Measurements from ENCODE around the gene WNT5A.

WNT5A gene

GRCh38 chr3:55431041-55431440 lies 56.1 kb downstream of the WNT5A start:
- TF ChIP-seq CTCF (conservative IDR thresholded peaks at IDR 0.05), result no peak
- no peak overlapping the region for H3K27ac ChIP-seq

DNA sequence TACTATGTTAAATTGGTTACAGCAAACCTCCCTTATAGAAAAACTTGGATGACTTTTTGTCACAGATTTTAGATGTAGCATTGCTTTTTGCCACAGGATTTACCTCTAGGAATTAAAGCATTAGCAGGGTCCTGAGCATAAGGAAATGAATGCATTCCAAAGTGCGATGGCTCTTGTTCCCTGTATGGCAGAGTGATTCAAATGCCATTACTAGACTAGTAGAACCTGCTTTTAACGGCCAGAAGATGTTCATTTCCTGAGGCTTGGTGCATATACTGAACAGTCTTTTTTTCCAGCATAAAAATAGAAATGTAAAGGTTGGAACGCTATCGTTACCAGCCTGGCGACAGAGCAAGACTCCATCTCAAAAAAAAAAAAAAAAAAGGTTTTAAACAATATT lies 59.4 kb downstream of the WNT5A start:
- TF ChIP-seq CTCF (conservative IDR thresholded peaks at IDR 0.05), result no peak
- peak overlapping the region; percentile 67 for H3K27ac ChIP-seq

- no peak overlapping the region for H3K27ac ChIP-seq
- TF ChIP-seq CTCF (conservative IDR thresholded peaks at IDR 0.05), result no peak
These were observed 60.6 kb downstream of the WNT5A start for GRCh38 chr3:55426486-55426885.

GRCh38 chr3:55423782-55424181 lies 63.3 kb downstream of the WNT5A start:
- TF ChIP-seq CTCF (conservative IDR thresholded peaks at IDR 0.05), result no peak
- H3K27ac ChIP-seq, result no peak overlapping the region

GRCh38 chr3:55417211-55417610 lies 69.9 kb downstream of the WNT5A start:
- no peak for TF ChIP-seq CTCF (conservative IDR thresholded peaks at IDR 0.05)
- H3K27ac ChIP-seq, result peak overlapping the region; percentile 53

DNA sequence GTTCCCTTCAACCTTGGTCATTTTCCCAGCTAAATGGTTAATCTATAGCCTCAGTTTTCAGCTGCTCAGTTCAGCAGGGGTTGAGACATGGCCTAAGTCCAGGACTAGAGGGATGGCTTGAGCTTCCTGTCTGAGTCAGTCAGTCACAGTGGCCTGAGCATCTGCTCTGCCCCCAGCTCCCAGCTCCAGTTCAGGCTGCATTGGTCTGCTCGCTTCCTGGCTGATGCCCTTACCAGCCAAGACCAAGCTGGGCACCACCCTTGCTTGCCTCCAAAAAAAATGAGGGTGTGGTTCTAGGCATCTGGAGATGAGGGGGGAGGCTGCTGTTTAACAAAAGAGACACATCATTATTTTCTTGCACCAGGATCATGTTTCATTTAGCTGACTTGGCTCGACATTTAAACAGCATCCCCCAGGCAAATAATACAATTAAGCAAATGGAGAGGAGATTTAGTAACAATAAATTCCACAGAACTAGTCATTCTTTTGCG lies 70.7 kb downstream of the WNT5A start:
- no peak for TF ChIP-seq CTCF (conservative IDR thresholded peaks at IDR 0.05)
- H3K27ac ChIP-seq, result peak overlapping the region; percentile 53; the same call in 1 of the 2 replicates
